ENCODE results near the gene MYH11.

MYH11 gene

GRCh38 chr16:15725641-15726240 lies 131.1 kb downstream of the MYH11 start:
- no peak overlapping the region for H3K4me3 Mint-ChIP-seq
- peaks cover 10% of the 10 kb centered on the region for H3K36me3 Mint-ChIP-seq

GRCh38 chr16:15723808-15724207 lies 133.0 kb downstream of the MYH11 start:
- H3K27ac Mint-ChIP-seq = no peak overlapping the region
- H3K9me3 Mint-ChIP-seq = no peaks in the 10 kb centered on the region
- H3K27me3 Mint-ChIP-seq = no peaks in the 10 kb centered on the region
- H3K36me3 Mint-ChIP-seq = peaks cover 10% of the 10 kb centered on the region
- no peaks in the 10 kb centered on the region for H3K4me1 Mint-ChIP-seq
- H3K4me3 Mint-ChIP-seq = no peak overlapping the region

More at GRCh38 chr16:15725641-15726240, 131.1 kb downstream of the MYH11 start:
- Mint-ChIP-seq H3K9me3 (no peaks in the 10 kb centered on the region), H3K27me3 (no peaks in the 10 kb centered on the region), H3K4me1 (no peaks in the 10 kb centered on the region), H3K27ac (peak overlapping the region; percentile 14)

GRCh38 chr16:15721018-15721417 lies 135.8 kb downstream of the MYH11 start:
- no peak overlapping the region for H3K4me3 Mint-ChIP-seq
- H3K9me3 Mint-ChIP-seq = no peaks in the 10 kb centered on the region
- no peaks in the 10 kb centered on the region for H3K4me1 Mint-ChIP-seq
- H3K27me3 Mint-ChIP-seq = no peaks in the 10 kb centered on the region
- peaks cover 7% of the 10 kb centered on the region for H3K36me3 Mint-ChIP-seq
- H3K27ac Mint-ChIP-seq = no peak overlapping the region

DNA sequence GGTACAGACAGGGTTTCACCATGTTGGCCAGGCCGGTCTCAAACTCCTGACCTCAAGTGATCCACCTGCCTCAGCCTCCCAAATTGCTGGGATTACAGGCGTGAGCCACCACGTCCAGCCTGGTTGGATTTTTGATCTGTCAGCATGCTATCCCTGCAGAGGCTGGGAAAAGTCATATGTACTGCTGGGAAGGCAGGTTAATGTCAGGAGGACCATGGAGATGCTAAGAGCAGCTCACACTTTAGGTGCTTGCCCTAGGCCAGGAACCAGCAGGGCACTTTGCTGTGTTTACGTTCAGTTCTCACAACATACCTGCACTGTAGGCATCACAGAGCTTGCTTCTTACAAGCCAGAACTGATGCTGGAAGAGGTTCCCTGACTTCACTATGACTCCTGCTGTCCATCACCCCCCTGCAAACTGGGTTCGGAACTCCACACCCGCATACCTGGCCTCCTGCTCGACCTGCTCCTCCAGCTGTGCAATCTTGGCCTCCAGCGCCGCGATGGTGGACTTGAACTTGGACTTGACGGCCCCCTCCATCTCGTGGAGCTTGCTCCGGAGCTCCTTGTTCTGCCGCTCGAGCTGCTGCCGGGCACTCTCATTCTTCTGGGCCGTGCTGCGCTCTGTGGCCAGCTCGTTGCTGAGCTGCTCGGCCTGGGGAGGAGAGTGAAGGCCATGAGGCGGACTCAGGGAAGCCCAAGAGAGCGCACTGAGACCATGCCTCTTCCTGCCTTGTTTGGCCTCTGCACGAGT lies 140.0 kb downstream of the MYH11 start:
- Mint-ChIP-seq H3K4me1 (peaks cover 14% of the 10 kb centered on the region), H3K36me3 (peaks cover 2% of the 10 kb centered on the region), H3K27ac (no peak overlapping the region), H3K4me3 (no peak overlapping the region), H3K27me3 (no peaks in the 10 kb centered on the region), H3K9me3 (no peaks in the 10 kb centered on the region)

DNA sequence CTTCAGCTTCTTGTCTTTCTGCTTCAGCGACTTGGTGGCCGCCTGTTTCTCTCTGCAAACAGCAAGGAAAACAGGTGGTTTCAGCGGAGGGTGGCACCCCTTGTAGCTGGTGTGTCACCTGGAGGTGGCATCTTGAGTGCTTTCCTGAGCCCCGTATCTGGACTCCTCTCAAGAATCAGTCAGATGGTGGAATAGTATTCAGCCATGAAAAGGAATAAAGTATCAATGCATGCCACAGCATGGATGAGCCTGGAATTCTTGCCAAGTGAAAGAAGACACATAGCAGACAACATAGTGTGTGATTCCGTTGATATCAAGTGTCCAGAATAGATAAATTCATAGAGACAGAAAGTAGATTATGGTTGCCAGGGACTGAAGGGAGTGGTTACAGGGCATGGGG lies 141.6 kb downstream of the MYH11 start:
- Mint-ChIP-seq H3K36me3 (peaks cover 2% of the 10 kb centered on the region), H3K4me1 (peaks cover 17% of the 10 kb centered on the region), H3K27me3 (no peaks in the 10 kb centered on the region), H3K9me3 (no peaks in the 10 kb centered on the region), H3K27ac (peak overlapping the region; percentile 79), H3K4me3 (no peak overlapping the region)

DNA sequence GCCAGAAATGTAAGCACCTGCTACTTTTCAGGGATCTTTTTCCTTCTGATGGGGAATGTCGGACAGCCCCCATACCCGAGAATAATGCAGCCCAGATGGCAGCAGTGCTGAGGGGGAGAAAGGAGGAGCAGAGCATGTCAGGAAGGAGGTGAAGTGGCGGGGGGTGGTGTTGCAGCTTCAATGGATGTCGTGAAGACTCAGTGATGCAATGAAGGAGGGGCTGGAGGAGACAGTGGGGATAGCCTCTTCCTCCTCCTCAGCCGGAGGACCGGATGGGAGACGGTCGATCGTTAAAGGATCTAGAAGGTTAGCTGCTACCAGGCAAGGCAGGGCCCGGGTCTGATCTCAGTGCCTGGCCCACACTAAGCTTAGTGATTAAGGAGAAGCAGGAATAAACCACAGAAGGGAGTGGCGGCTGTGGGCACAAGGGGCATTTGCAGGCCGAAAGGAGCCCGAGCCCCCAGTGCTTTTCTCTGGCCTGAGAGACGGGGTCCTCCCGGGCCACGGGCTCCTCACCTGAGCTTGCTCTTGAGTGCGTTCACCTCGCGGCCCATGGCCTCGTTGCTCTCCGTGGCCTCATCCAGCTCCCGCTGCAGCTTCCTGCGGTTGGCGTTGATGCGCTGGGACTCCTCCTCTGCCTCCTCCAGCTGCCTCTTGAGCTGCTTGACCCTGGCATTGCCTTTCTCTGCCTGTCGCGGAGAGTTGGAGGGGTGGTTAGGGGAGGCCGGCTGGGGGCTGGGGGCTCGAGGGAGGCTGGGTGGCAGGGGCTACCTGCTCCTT lies 142.2 kb downstream of the MYH11 start:
- H3K27ac Mint-ChIP-seq = no peak overlapping the region
- H3K27me3 Mint-ChIP-seq = no peaks in the 10 kb centered on the region
- peaks cover 17% of the 10 kb centered on the region for H3K4me1 Mint-ChIP-seq
- H3K36me3 Mint-ChIP-seq = peaks cover 2% of the 10 kb centered on the region
- H3K9me3 Mint-ChIP-seq = no peaks in the 10 kb centered on the region
- H3K4me3 Mint-ChIP-seq = no peak overlapping the region

DNA sequence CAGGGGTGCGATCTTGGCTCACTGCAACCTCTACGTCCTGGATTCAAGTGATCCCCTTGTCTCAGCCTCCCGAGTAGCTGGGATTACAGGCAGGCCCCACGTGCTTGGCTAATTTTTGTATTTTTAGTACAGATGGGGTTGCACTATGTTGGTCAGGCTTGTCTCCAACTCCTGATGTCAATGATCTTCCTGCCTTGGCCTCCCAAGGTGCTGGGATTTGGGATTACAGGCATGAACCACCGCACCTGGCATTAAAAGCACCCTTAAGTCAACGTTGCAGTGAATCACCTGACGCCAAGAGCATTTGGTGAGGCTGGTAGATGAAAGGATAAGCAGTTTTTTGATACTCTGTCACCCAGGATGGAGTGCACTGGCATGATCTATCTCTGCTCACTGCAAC lies 147.8 kb downstream of the MYH11 start:
- no peaks in the 10 kb centered on the region for H3K27me3 Mint-ChIP-seq
- H3K4me3 Mint-ChIP-seq = no peak overlapping the region
- no peaks in the 10 kb centered on the region for H3K36me3 Mint-ChIP-seq
- H3K9me3 Mint-ChIP-seq = no peaks in the 10 kb centered on the region
- peaks cover 30% of the 10 kb centered on the region for H3K4me1 Mint-ChIP-seq
- H3K27ac Mint-ChIP-seq = no peak overlapping the region

DNA sequence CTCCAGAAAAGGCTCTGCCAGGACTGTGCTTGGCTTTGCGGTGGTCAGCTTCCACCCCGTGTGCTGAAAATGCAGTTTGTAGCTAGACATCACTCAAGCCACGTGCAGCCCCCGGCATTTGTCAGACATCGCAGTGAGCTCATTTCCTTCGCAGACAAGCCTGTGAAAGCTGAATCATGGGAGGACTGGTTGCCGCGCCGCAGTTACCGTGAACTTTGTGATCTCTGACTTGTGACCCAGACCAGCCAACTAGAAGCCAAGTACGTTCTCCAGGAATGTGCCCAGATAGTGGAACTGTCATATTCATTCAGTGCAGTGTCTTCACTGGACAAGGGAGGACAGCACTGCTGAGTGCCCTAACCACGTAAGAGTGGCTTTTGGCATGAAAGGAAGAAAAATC lies 148.7 kb downstream of the MYH11 start:
- Mint-ChIP-seq H3K27ac (no peak overlapping the region), H3K4me1 (peaks cover 33% of the 10 kb centered on the region), H3K9me3 (no peaks in the 10 kb centered on the region), H3K27me3 (no peaks in the 10 kb centered on the region), H3K36me3 (no peaks in the 10 kb centered on the region), H3K4me3 (no peak overlapping the region)

DNA sequence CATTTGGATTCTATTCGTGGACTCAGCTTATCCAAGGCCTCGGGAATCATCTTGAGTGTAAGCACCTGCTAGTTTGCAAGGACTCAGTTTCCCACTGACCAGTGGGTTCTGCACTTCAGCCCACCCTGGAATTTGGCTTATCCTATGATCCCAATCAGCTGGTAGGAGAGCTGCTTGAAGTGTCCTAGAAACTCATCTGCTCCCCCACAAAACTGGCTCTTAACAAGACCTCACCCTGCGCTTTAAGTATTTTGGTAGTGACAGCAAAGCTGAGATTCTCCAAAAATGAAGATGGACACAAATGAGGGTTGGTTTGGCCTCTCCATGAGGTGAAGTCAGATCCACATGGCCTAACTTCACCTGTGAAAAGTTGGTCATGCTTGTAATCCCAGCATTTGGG lies 149.5 kb downstream of the MYH11 start:
- Mint-ChIP-seq H3K4me3 (no peak overlapping the region), H3K9me3 (no peaks in the 10 kb centered on the region), H3K36me3 (no peaks in the 10 kb centered on the region), H3K27me3 (no peaks in the 10 kb centered on the region), H3K27ac (no peak overlapping the region), H3K4me1 (peaks cover 27% of the 10 kb centered on the region)

GRCh38 chr16:15705064-15705565 lies 151.7 kb downstream of the MYH11 start:
- Mint-ChIP-seq H3K36me3 (no peaks in the 10 kb centered on the region), H3K4me1 (peaks cover 23% of the 10 kb centered on the region), H3K4me3 (no peak overlapping the region), H3K27ac (no peak overlapping the region), H3K27me3 (no peaks in the 10 kb centered on the region), H3K9me3 (no peaks in the 10 kb centered on the region)

GRCh38 chr16:15704545-15704987 lies 152.3 kb downstream of the MYH11 start:
- H3K9me3 Mint-ChIP-seq = no peaks in the 10 kb centered on the region
- H3K27me3 Mint-ChIP-seq = no peaks in the 10 kb centered on the region
- no peaks in the 10 kb centered on the region for H3K36me3 Mint-ChIP-seq
- no peak overlapping the region for H3K4me3 Mint-ChIP-seq
- peak overlapping the region; percentile 69 for H3K27ac Mint-ChIP-seq
- peaks cover 23% of the 10 kb centered on the region for H3K4me1 Mint-ChIP-seq

DNA sequence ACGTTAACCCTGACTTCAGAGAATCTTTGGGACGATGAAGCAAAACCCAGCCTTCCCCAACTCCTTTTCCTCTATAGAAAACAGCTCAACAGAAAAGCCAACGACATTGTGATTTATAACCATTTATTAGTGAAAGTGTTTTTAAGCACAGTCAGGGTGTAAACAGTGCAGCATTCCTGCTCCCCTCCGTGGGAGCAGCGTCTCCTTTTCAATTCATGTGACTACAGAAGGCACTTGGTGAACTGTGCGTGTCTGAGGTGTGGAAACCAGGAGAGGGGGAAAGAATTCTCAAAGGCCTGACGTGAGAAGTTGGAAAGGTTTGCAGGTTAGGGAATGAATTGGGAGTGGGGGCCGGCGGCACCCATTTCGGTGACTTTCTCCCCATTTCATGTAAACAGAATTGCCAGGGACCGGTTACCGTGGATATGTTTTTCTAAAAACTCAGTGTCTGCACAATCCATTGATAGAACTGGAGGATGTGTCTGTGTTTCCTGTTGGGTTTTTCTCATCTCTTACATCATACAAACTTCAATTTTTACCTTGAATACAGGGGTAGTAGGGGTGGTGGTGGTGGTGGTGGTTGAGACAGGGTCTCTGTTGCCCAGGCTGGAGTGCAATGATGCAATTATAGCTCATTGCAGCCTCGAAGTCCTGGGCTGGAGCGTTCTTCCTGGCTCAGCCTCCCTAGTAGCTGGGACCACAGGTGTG lies 153.6 kb downstream of the MYH11 start:
- H3K4me1 Mint-ChIP-seq = peaks cover 23% of the 10 kb centered on the region
- no peaks in the 10 kb centered on the region for H3K27me3 Mint-ChIP-seq
- H3K4me3 Mint-ChIP-seq = no peak overlapping the region
- no peaks in the 10 kb centered on the region for H3K36me3 Mint-ChIP-seq
- H3K9me3 Mint-ChIP-seq = no peaks in the 10 kb centered on the region
- H3K27ac Mint-ChIP-seq = peak overlapping the region; percentile 80

- Mint-ChIP-seq H3K9me3 (no peaks in the 10 kb centered on the region), H3K27me3 (no peaks in the 10 kb centered on the region), H3K36me3 (no peaks in the 10 kb centered on the region), H3K4me3 (no peak overlapping the region), H3K27ac (peak overlapping the region; percentile 80), H3K4me1 (peaks cover 23% of the 10 kb centered on the region)
Measured at GRCh38 chr16:15701975-15702970, 154.6 kb downstream of the MYH11 start.

- H3K27ac Mint-ChIP-seq = peak overlapping the region; percentile 41
- no peak overlapping the region for H3K4me3 Mint-ChIP-seq
- no peaks in the 10 kb centered on the region for H3K9me3 Mint-ChIP-seq
- peaks cover 23% of the 10 kb centered on the region for H3K4me1 Mint-ChIP-seq
- no peaks in the 10 kb centered on the region for H3K27me3 Mint-ChIP-seq
- no peaks in the 10 kb centered on the region for H3K36me3 Mint-ChIP-seq
Measured at GRCh38 chr16:15701367-15701766, 155.5 kb downstream of the MYH11 start.

Data from activated naive CD4-positive, alpha-beta T cell treated with anti-CD3 and anti-CD28 coated beads, Interleukin-2, amount 50 U/mL, for 24 hours (primary cell).